ENCODE data around the gene DNAH2. TPM values are rescaled to one million over a fixed set of nuclear protein-coding genes. Genes with fewer than 3 reads are reported as not detected.

Gene DNAH2, protein sequence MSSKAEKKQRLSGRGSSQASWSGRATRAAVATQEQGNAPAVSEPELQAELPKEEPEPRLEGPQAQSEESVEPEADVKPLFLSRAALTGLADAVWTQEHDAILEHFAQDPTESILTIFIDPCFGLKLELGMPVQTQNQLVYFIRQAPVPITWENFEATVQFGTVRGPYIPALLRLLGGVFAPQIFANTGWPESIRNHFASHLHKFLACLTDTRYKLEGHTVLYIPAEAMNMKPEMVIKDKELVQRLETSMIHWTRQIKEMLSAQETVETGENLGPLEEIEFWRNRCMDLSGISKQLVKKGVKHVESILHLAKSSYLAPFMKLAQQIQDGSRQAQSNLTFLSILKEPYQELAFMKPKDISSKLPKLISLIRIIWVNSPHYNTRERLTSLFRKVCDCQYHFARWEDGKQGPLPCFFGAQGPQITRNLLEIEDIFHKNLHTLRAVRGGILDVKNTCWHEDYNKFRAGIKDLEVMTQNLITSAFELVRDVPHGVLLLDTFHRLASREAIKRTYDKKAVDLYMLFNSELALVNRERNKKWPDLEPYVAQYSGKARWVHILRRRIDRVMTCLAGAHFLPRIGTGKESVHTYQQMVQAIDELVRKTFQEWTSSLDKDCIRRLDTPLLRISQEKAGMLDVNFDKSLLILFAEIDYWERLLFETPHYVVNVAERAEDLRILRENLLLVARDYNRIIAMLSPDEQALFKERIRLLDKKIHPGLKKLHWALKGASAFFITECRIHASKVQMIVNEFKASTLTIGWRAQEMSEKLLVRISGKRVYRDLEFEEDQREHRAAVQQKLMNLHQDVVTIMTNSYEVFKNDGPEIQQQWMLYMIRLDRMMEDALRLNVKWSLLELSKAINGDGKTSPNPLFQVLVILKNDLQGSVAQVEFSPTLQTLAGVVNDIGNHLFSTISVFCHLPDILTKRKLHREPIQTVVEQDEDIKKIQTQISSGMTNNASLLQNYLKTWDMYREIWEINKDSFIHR (N-terminal part only)
- 1.2 TPM in 2 replicates for total RNA-seq

DNA sequence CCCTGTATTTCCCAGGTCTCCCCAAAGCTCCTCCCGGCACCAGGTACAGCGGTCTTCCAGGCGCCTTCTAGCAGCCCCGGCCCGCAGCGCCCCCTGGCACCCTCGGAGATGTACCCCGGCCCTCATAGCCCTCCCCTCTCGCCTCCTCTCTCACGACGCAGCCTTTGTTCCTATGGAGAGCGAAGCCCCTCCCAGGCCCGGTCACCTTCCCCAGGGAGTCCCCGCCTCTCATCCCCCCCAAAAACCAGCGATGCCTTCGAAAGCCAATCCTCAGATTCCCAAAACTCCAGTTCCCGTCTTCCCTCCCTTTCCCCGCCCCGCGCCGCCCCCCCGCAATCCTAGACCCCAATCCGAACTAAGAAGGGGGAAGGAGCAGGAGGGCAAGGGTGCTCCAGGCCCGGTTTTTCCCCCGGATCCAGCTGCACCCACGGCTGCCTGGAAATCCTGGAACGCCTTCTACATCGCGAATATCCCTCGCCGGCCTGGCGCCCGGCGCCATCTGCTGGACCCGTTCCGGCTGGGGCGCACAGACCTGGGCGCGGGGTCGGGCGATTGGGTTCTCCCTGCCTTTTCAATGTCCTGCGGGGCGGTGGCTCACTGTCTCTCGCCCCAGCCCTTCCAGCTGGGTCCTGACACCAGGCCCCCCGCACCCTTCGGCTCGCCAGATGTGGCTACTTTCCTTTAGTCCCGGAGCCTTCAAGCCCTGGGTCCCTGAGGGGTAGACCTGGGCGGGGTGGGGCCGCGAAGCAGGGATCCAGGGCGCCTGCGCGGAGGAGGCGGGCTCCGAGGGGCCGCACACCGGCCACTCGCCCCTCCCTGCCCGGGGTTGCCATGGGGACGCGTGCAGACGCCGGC lies at the start of gene DNAH2:
Gene DNAH2 (plus strand): TSS at position 844 of the 855 bp plus-strand sequence. CDS start 1,991 bp downstream, outside the sequence.

DNA sequence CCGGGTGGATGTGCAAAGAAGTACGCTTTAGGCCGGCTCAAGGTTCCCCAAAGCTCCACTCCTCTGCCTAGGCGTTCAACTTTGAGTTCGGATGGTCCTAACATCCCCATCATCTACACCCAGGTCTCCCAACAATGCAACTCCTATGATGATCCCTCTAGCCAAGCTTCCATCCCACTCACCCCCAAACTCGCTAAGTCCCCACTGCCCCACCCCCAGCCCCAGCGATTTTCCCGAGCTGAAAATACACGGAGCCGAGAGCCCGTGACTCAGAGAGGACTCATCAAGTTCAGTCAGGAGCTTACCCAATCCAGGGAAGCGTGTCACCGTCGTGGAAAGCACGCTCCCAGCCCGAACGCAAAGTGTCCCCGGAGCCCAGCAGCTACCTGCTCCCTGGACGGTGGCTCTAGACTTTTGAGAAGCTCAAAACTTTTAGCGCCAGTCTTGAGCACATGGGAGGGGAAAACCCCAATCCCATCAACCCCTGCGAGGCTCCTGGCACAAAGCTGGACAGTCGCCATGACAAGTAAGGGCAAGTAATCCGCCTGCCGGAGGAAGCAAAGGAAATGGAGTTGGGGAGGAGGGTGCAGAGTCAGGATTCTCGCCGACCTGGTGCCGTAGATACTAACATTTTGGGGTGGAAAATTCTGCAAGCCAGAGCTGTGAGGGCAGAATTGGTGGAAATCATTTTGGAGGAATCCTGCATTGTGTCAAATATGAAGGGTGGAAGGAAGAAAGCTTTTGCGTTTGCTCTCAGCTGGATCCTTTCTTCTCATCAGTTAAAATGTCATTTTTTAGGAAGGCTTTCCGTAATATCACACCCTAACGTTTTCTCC lies 30.3 kb upstream of the DNAH2 start, which contains the start of gene TP53:
Gene TP53 (minus strand): TSS at position 419 of the 836 bp plus-strand sequence. CDS start 10,896 bp downstream, outside the sequence.

DNA sequence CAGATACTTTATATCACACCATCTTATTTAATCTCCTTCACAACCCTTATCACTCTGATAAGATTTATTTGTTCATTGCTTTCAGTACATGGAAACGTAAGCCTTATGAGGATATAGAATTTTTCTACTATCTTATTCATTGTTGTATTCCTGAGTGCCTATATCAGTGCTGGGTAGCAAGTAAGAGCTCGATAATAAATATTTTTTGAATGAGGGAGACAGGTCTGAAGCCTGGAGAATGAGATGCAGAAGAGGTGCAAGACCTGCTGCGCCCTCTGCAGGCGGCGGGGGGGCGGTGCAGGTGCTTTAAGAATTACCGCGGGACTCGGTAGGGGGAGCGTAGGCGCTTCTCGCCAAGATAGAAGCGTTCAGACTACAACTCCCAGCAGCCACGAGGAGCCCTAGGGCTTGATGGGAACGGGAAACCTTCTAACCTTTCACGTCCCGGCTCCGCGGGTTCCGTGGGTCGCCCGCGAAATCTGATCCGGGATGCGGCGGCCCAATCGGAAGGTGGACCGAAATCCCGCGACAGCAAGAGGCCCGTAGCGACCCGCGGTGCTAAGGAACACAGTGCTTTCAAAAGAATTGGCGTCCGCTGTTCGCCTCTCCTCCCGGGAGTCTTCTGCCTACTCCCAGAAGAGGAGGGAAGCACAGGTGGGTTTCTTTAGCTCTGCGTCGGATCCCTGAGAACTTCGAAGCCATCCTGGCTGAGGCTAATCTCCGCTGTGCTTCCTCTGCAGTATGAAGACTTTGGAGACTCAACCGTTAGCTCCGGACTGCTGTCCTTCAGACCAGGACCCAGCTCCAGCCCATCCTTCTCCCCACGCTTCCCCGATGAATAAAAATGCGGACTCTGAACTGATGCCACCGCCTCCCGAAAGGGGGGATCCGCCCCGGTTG lies 29.4 kb upstream of the DNAH2 start, which contains the start of gene WRAP53:
Gene WRAP53 (plus strand): TSS at position 570 of the 900 bp plus-strand sequence. CDS start 172 bp downstream, at position 742.

DNA sequence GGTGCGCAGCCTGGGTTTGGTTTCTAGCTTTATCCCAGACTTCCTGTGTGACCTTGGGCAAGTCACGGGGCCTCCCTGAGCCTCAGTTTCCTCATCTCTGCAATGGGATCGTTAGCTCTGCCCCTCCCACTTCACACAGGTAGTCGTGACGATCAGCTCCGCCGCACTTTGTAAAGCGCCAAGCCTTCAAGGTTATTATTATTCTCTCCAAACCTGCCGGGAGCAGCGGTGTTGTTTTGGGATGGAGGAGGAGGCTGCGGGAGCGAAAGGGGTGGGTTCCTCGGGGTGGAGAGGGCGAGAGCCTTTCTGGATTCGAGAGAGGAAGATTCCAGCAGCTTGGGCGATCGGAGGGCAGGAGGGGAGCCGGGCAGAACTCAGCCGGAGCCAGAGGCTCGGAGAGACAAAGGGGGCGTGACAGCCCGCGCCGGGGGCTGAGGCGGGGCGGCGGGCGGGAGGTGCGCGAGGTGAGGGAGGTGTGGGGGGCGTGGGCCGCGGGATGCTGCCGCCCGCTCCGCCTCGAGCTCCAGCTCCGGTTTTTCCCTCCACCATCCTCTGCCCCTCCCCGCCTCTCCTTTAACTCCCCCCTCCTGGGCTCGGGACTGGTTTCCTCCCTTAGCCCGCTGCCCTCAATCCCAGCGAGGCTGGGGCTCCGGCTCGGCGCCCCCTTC lies 12.8 kb upstream of the DNAH2 start, which contains the start of gene EFNB3:
Gene EFNB3 (plus strand): TSS at position 602 of the 668 bp plus-strand sequence. CDS start 397 bp downstream, outside the sequence.

DNA sequence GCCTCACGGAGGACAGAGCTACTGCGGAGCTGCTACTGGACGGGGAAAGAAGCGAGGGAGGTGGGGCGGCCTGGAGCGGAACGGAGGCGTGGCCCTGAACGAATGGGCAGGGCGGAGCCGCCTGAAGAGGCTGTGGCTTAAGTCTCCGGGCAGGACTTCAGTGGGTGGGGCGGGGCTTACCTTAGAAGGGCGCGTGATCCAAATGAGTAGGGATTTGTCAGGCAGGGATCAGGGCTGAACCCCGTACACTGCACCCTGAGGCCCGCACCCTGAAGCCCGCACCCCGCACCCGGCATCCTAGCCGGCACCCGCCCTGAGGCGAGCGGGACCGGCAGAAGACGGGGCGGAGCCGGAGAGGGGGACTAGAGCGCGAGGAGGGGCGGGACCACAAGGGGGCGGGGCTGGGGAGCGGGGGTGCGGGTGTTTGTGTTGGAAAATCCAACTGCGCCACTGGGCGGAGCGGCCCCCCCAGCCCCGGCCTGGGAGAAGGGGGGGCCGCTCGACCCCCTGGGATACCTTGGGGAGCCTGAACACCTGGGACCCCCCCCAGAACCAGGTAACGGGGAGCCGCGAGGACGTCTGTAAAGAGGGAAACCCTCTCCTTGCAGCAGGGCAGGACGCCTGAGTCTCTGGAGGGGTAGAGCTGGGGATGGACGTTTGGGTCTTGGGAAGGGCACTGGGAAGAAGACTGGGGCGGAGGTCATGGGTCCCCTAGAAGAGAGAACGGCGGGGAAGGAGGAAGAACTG lies 116.4 kb downstream of the DNAH2 start, which contains the start of gene KDM6B:
Gene KDM6B (plus strand): TSS at position 423 of the 747 bp plus-strand sequence. CDS start 11,338 bp downstream, outside the sequence.

DNA sequence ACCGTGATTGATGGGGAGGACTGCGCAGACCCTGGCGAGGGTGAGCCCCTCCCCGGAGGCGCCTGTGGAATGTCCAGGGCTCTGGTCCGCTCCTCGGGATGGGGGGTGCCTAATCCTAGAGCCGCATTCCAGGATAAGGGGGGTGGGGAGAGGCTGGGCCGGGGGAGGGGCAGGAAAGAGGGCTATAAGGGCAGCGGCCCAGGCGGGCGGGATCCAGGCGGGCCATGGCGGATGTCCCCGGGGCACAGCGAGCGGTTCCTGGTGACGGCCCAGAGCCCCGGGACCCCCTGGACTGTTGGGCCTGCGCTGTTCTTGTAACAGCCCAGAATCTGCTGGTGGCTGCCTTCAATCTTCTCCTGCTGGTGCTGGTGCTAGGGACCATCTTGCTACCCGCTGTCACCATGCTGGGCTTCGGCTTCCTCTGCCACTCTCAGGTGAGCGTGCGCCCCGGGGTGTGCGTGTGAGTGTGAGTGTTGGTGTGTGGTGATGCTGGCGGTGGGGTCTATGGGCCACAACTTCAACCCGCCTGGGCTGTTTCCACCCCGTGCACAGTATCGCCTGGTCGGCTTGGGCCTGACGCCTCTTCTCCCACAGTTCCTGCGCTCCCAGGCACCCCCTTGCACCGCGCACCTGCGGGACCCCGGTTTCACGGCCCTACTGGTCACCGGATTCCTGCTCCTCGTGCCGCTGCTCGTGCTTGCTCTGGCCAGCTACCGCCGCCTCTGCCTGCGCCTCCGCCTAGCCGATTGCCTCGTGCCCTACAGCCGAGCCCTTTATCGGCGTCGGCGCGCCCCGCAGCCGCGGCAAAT lies 137.5 kb downstream of the DNAH2 start, which contains the start of gene TMEM88:
Gene TMEM88 (plus strand): TSS at position 216 of the 809 bp plus-strand sequence. CDS start 9 bp downstream, at position 225.

DNA sequence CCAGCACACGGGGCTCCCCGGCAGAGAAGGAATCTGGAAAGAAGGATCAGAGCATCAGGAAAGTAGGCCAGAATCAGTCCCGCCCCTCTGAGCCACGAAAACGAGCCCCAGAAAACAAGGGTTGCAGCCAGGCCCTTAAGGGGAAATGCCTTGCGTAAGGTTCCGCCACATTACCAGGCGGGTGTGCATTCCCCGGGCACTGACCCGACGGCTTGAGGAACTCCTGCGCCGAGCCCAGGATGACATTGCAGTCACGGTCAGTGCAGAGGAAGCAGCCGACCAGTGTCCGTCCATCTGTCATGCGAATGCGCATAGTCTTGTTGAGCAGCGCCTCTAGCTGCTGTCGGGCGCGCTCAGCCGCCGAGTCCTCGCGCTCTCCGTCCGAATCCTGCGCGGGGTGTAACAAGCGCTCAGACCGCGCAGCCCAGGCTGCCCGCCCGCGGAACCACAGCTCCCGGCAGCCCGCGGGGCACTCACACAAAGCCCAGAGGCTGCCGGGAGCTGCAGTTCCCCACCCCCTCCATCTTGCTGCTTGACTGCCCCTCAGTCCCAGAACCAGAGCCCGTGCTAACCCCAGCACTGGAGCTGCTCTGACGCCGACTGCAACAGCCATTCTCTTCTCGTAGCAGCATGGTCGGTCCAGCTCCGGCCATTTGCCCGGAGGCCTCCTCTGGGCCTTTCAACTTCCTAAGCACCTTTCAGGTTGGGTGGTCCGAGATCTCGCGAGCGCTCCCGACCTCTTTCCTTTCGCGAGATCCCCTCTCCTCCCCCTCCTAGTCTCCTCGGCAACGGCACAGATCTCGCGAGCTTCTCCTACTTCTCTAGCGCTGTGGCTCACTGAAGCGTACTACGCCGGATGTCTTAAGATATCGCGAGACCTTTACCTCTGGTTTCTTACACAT lies 139.5 kb downstream of the DNAH2 start, which contains the start of gene NAA38:
Gene NAA38 (minus strand): TSS at position 749 of the 902 bp plus-strand sequence. CDS start 96 bp downstream, at position 653.

DNA sequence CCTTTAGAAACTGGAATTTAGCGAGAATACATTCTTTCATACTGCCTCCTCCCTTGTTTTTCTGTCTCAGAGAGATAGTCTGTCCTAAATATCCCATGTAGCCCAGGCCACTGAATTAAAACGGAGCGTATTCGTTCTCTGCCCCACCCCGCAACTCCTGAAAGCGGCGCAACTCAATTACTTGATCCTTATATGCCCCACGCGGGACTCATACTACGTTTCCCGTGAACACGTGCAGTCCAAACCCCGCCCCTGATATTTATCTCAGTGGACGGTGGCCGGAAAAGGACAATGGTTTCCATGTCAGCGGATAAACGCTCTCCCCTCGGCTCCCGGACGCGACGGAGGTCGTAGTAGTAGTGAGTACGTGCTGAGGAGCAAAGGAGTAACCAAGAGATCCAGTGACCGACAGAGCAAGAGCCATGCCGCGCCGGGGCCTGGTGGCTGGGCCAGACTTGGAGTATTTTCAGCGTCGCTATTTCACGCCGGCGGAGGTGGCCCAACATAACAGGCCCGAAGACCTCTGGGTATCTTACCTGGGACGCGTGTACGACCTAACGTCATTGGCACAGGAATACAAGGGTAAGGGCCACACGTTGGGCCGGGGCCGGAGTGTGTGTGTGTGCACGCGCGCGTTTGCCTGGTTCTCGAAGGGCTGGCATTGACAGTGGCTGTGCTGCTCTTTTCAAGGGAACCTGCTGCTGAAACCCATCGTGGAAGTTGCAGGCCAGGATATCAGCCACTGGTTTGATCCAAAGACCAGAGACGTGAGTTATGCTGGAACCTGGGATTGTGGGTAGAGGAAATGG lies 140.4 kb downstream of the DNAH2 start, which contains the start of gene CYB5D1:
Gene CYB5D1 (plus strand): TSS at position 291 of the 809 bp plus-strand sequence. CDS start 132 bp downstream, at position 423.

Other genes with a start within 250 kb of the DNAH2 start
- gene ZBTB4, start 238.1 kb upstream of the DNAH2 start, total RNA-seq: 25.5 and 32.9 TPM in 2 replicates
- not detected in 2 replicates for gene SLC35G6, start 236.3 kb upstream of the DNAH2 start, total RNA-seq
- 67.3 and 74.0 TPM in 2 replicates for gene POLR2A, start 233.4 kb upstream of the DNAH2 start, total RNA-seq
- 14.6 and 15.0 TPM in 2 replicates for gene TNFSF12, start 168.7 kb upstream of the DNAH2 start, total RNA-seq
- 3.2 and 8.0 TPM in 2 replicates for gene TNFSF13, start 159.0 kb upstream of the DNAH2 start, total RNA-seq
- gene SENP3, start 155.8 kb upstream of the DNAH2 start, total RNA-seq: 30.5 and 32.1 TPM in 2 replicates
- 25.7 and 31.7 TPM in 2 replicates for gene CD68, start 138.1 kb upstream of the DNAH2 start, total RNA-seq
- 62.5 and 77.8 TPM in 2 replicates for gene MPDU1, start 133.9 kb upstream of the DNAH2 start, total RNA-seq
- gene SOX15, start 127.7 kb upstream of the DNAH2 start, total RNA-seq: 0.20 and 0.25 TPM in 2 replicates
- gene FXR2, start 102.8 kb upstream of the DNAH2 start, total RNA-seq: 20.4 and 24.7 TPM in 2 replicates
- 131 and 141 TPM in 2 replicates for gene SAT2, start 89.9 kb upstream of the DNAH2 start, total RNA-seq
- gene SHBG, start 87.6 kb upstream of the DNAH2 start, total RNA-seq: 0.81 and 0.83 TPM in 2 replicates
- gene ATP1B2, start 66.8 kb upstream of the DNAH2 start, total RNA-seq: 0.10 and 0.12 TPM in 2 replicates
- gene TP53, start 30.3 kb upstream of the DNAH2 start, total RNA-seq: 33.1 and 47.9 TPM in 2 replicates
- gene WRAP53, start 29.3 kb upstream of the DNAH2 start, total RNA-seq: 4.1 and 4.9 TPM in 2 replicates
- 7.0 and 8.4 TPM in 2 replicates for gene EFNB3, start 12.5 kb upstream of the DNAH2 start, total RNA-seq
- gene KDM6B, start 116.5 kb downstream of the DNAH2 start, total RNA-seq: 8.2 and 9.7 TPM in 2 replicates
- 1.5 TPM in 1 of 2 replicates, not detected in the other for gene TMEM88, start 137.3 kb downstream of the DNAH2 start, total RNA-seq
- 52.0 and 64.5 TPM in 2 replicates for gene NAA38, start 139.8 kb downstream of the DNAH2 start, total RNA-seq
- 7.6 and 8.1 TPM in 2 replicates for gene CYB5D1, start 140.3 kb downstream of the DNAH2 start, total RNA-seq
- 56.3 and 66.2 TPM in 2 replicates for gene CHD3, start 171.0 kb downstream of the DNAH2 start, total RNA-seq
- gene RNF227, start 198.5 kb downstream of the DNAH2 start, total RNA-seq: 1.1 and 2.6 TPM in 2 replicates
- 0.44 and 1.9 TPM in 2 replicates for gene KCNAB3, start 212.1 kb downstream of the DNAH2 start, total RNA-seq
- gene TRAPPC1, start 214.2 kb downstream of the DNAH2 start, total RNA-seq: 48.2 and 48.4 TPM in 2 replicates
- 9.9 and 12.3 TPM in 2 replicates for gene CNTROB, start 214.5 kb downstream of the DNAH2 start, total RNA-seq

All from cardiac ventricle fibroblast (primary cell).